Neuronal stem cell (in vitro differentiated cells): Measurements from ENCODE around the gene ARHGAP42.

Experiments
- DNase-seq: peaks from one replicate; pipeline ENCODE4 v3.0.0-alpha.2; 2013; ENCODE audit warnings: low spot score
- H2AFZ ChIP-seq: one replicate; pipeline ENCODE4 v1.6.1; 2013; ENCODE audit warnings: mild to moderate bottlenecking, low read length, inconsistent platforms
- H2AK5ac ChIP-seq: 2 replicates; pipeline ENCODE4 v1.6.1; 2013; ENCODE audit warnings: low read depth, mild to moderate bottlenecking, inconsistent platforms, low read length, moderate library complexity, mixed read lengths
- H2BK120ac ChIP-seq: 2 replicates; pipeline ENCODE4 v1.6.1; 2013; ENCODE audit warnings: low read depth, mild to moderate bottlenecking, inconsistent platforms, low read length, moderate library complexity, mixed read lengths
- H2BK12ac ChIP-seq: one replicate; pipeline ENCODE4 v1.6.1; 2013; ENCODE audit warnings: low read length, inconsistent platforms
- H2BK15ac ChIP-seq: 2 replicates; pipeline ENCODE4 v1.6.1; 2013; ENCODE audit warnings: mild to moderate bottlenecking, low read length, inconsistent platforms, mixed read lengths
- H2BK5ac ChIP-seq: one replicate; pipeline ENCODE4 v1.6.1; 2013; ENCODE audit warnings: inconsistent platforms, mild to moderate bottlenecking, low read length, moderate library complexity
- H3K14ac ChIP-seq: one replicate; pipeline ENCODE4 v1.6.1; 2013; ENCODE audit warnings: low read length, inconsistent platforms
- H3K18ac ChIP-seq: 2 replicates; pipeline ENCODE4 v1.6.1; 2013; ENCODE audit warnings: low read length, inconsistent platforms
- H3K23ac ChIP-seq: 2 replicates; pipeline ENCODE4 v1.6.1; 2013; ENCODE audit warnings: low read depth, mild to moderate bottlenecking, mixed read lengths, low read length, inconsistent platforms; ENCODE audit not compliant: poor library complexity
- H3K27ac ChIP-seq: replicated peaks from 3 replicates; pipeline ENCODE4 v1.5.1; 2013; ENCODE audit warnings: low read length, inconsistent platforms
- H3K27me3 ChIP-seq, 3 experiments: 2 replicates each; pipeline ENCODE4 v1.6.1; 2013; ENCODE audit warnings: low read length in 3 of 3, mild to moderate bottlenecking in 2 of 3, inconsistent platforms in 1 of 3, low read depth in 1 of 3, mixed read lengths in 1 of 3, moderate library complexity in 1 of 3; ENCODE audit not compliant: control insufficient read depth in 3 of 3, insufficient read depth in 3 of 3
- H3K36me3 ChIP-seq, 2 donors: replicated peaks in 1 of 2; 2 replicates each; pipeline ENCODE4 v1.6.1; 2013; ENCODE audit warnings: low read length in 2 of 2; ENCODE audit not compliant: control insufficient read depth in 2 of 2, insufficient read depth in 2 of 2
- H3K4ac ChIP-seq: 2 replicates; pipeline ENCODE4 v1.6.1; 2013; ENCODE audit warnings: inconsistent platforms, mild to moderate bottlenecking, low read length, moderate library complexity
- H3K4me1 ChIP-seq, 2 donors: 1 replicate in 1 of 2; 2 replicates in 1 of 2; pipeline ENCODE4 v1.6.1; 2013; ENCODE audit warnings: low read length in 2 of 2, low read depth in 1 of 2; ENCODE audit not compliant: control insufficient read depth in 2 of 2, insufficient read depth in 1 of 2
- H3K4me2 ChIP-seq: one replicate; pipeline ENCODE4 v1.6.1; 2013; ENCODE audit warnings: mild to moderate bottlenecking, low read length, inconsistent platforms; ENCODE audit not compliant: insufficient read depth, poor library complexity, severe bottlenecking
- H3K4me3 ChIP-seq, 2 donors: 2 replicates each; pipeline ENCODE4 v1.5.1; 2013; ENCODE audit warnings: low read length in 2 of 2, mild to moderate bottlenecking in 2 of 2, inconsistent platforms in 1 of 2, moderate library complexity in 1 of 2
- H3K79me1 ChIP-seq: one replicate; pipeline ENCODE4 v1.6.1; 2013; ENCODE audit warnings: low read depth, mild to moderate bottlenecking, inconsistent platforms, low read length, moderate library complexity
- H3K9ac ChIP-seq: one replicate; pipeline ENCODE4 v1.6.1; 2013; ENCODE audit warnings: mild to moderate bottlenecking, low read depth, low read length, inconsistent platforms; ENCODE audit not compliant: poor library complexity
- H3K9me3 ChIP-seq, 2 donors: replicated peaks in 1 of 2; 2 replicates each; pipeline versions ENCODE3 to v1.6.1; 2013; ENCODE audit warnings: low read length in 2 of 2, mild to moderate bottlenecking in 2 of 2, inconsistent platforms in 1 of 2, low read depth in 1 of 2, mixed read lengths in 1 of 2, moderate library complexity in 1 of 2; ENCODE audit not compliant: control insufficient read depth in 2 of 2, insufficient read depth in 1 of 2
- H4K8ac ChIP-seq: one replicate; pipeline ENCODE4 v1.6.1; 2013; ENCODE audit warnings: low read depth, mild to moderate bottlenecking, inconsistent platforms, low read length, moderate library complexity
- H4K91ac ChIP-seq: one replicate; pipeline ENCODE4 v1.6.1; 2013; ENCODE audit warnings: low read length, low read depth, mild to moderate bottlenecking, inconsistent platforms; ENCODE audit not compliant: poor library complexity
- WGBS, 2 donors: extraction: QIAGEN DNeasy Blood & Tissue Kit; methylation state at CpG; one replicate each; pipeline ENCODE4 v1.1.7; 2013; ENCODE audit warnings: missing lambda C conversion rate in 2 of 2, mixed read lengths in 1 of 2; ENCODE audit not compliant: insufficient read length in 2 of 2, insufficient replicate concordance in 1 of 2; ENCODE audit errors: extremely low coverage in 2 of 2; 5-methylcytosine and 5-hydroxymethylcytosine counted together

ARHGAP42 gene

DNA sequence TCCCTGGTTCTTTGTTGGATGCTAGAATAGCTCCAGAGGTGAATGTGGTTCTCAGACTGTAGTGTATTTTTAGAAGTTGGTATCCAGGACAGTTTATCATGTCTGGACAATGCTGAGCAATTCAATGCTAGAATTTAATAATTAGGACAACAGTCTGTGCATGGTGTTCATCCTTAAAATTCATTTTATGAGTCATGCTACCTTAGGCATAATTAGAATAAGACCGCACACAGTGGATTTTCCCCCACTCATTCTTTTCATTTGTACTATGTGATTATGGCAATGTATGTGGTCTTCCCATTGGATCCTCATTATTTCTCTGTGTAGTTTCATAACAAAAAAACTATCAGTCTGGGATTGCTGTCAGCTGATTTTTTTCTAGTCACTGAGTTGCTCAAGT is 196.7 kb downstream of the ARHGAP42 start:
- no peak overlapping the region for H2BK5ac ChIP-seq
- H3K18ac ChIP-seq = no peak overlapping the region
- H3K9ac ChIP-seq = no peak overlapping the region
- peaks cover 0 to 2% of the 10 kb centered on the region in 2 donors for H3K4me1 ChIP-seq
- H3K27ac ChIP-seq = no peak overlapping the region
- H3K79me1 ChIP-seq = no peaks in the 10 kb centered on the region
- no peak overlapping the region for H4K91ac ChIP-seq
- no peaks in the 10 kb centered on the region for H3K9me3 ChIP-seq
- H3K23ac ChIP-seq = no peak overlapping the region
- no peak overlapping the region for H2BK12ac ChIP-seq
- H2AK5ac ChIP-seq = no peak overlapping the region
- no peak overlapping the region for H2BK15ac ChIP-seq
- H3K14ac ChIP-seq = no peak overlapping the region
- H4K8ac ChIP-seq = no peak overlapping the region
- H3K36me3 ChIP-seq = no peaks in the 10 kb centered on the region
- H3K4ac ChIP-seq = no peak overlapping the region
- no peak overlapping the region for H2AFZ ChIP-seq
- H3K27me3 ChIP-seq = no peaks in the 10 kb centered on the region
- no peak overlapping the region for H2BK120ac ChIP-seq
- H3K4me2 ChIP-seq = no peak overlapping the region
- no peak overlapping the region for H3K4me3 ChIP-seq
- no CpG with 5 or more reads among the region's 1 CpG for WGBS, 2 donors
- no peak for DNase-seq

- Histone ChIP-seq H4K8ac (no peak overlapping the region), H3K9me3 (no peaks in the 10 kb centered on the region), H2AK5ac (no peak overlapping the region), H2BK120ac (no peak overlapping the region), H3K27me3 (no peaks in the 10 kb centered on the region), H2BK5ac (no peak overlapping the region), H3K9ac (no peak overlapping the region), H2BK15ac (no peak overlapping the region), H3K18ac (no peak overlapping the region), H3K79me1 (no peaks in the 10 kb centered on the region), H4K91ac (no peak overlapping the region), H3K4me1 (peaks cover 0 to 2% of the 10 kb centered on the region in 2 donors), H3K4me3 (no peak overlapping the region), H3K23ac (no peak overlapping the region), H3K14ac (no peak overlapping the region), H2AFZ (no peak overlapping the region), H2BK12ac (no peak overlapping the region), H3K36me3 (no peaks in the 10 kb centered on the region), H3K27ac (no peak overlapping the region), H3K4ac (no peak overlapping the region), H3K4me2 (no peak overlapping the region)
- WGBS, 2 donors = no CpG with 5 or more reads among the region's 1 CpG
- no peak for DNase-seq
Observed at GRCh38 chr11:100887659-100888058, 200.6 kb downstream of the ARHGAP42 start.

DNA sequence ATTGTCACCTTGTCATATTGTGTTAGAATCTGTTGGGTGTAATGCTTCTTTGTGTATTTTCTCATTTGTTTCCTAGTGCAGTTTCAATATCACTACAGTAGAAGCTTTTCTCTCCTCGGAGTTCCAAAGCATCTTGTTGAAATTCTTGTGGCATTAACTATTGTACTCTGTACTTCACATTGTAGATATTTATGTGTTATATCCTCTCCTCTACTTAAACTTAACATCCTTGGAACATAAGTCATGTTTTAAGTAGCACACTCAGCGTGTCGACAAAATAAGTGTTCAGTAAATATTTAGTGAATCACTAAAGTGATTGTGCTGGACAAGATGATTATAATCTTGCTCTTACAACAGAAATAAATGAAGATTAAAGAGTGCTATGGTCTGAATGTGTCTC is 201.7 kb downstream of the ARHGAP42 start:
- H2BK5ac ChIP-seq = no peak overlapping the region
- H3K23ac ChIP-seq = no peak overlapping the region
- no peak overlapping the region for H3K14ac ChIP-seq
- no peaks in the 10 kb centered on the region for H3K79me1 ChIP-seq
- no peaks in the 10 kb centered on the region for H3K9me3 ChIP-seq
- H2AK5ac ChIP-seq = no peak overlapping the region
- no peak overlapping the region for H3K9ac ChIP-seq
- H2AFZ ChIP-seq = no peak overlapping the region
- H3K27me3 ChIP-seq = no peaks in the 10 kb centered on the region
- H4K91ac ChIP-seq = no peak overlapping the region
- H2BK120ac ChIP-seq = no peak overlapping the region
- no peak overlapping the region for H3K18ac ChIP-seq
- H2BK15ac ChIP-seq = no peak overlapping the region
- DNase-seq = no peak
- H2BK12ac ChIP-seq = no peak overlapping the region
- H3K4me2 ChIP-seq = no peak overlapping the region
- no CpG with 5 or more reads among the region's 3 CpGs for WGBS, 2 donors
- H3K27ac ChIP-seq = no peak overlapping the region
- no peaks in the 10 kb centered on the region for H3K36me3 ChIP-seq
- H3K4ac ChIP-seq = no peak overlapping the region
- peaks cover 0 to 2% of the 10 kb centered on the region in 2 donors for H3K4me1 ChIP-seq
- no peak overlapping the region for H3K4me3 ChIP-seq
- no peak overlapping the region for H4K8ac ChIP-seq

DNA sequence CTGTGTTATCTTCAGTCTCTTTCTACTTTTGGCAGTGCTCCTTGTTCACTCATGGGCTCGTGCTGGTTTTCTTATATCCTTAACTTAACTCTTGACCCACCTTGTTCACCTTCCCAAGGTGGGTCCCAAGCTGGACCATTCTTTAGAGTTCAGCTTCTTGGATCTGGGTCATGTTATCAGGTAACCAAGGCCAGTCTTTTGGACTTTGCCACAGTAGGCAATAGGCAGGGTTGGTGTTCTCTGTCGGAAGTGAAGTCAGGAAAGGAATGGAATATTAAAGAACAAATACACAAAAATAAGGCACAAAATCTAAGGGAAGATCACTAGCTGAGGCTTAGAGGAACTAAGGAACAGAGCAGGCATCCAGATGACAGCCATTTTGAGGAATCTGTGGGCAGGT is 202.7 kb downstream of the ARHGAP42 start:
- DNase-seq = no peak
- Histone ChIP-seq H3K27me3 (no peaks in the 10 kb centered on the region), H4K91ac (no peak overlapping the region), H3K23ac (no peak overlapping the region), H3K4ac (no peak overlapping the region), H3K18ac (no peak overlapping the region), H3K27ac (no peak overlapping the region), H2BK120ac (no peak overlapping the region), H2BK12ac (no peak overlapping the region), H3K4me1 (peaks cover 0 to 2% of the 10 kb centered on the region in 2 donors), H3K79me1 (no peaks in the 10 kb centered on the region), H3K36me3 (no peaks in the 10 kb centered on the region), H2BK15ac (no peak overlapping the region), H3K14ac (no peak overlapping the region), H2AK5ac (no peak overlapping the region), H3K4me2 (no peak overlapping the region), H3K9ac (no peak overlapping the region), H2BK5ac (no peak overlapping the region), H3K9me3 (no peaks in the 10 kb centered on the region), H2AFZ (no peak overlapping the region), H3K4me3 (no peak overlapping the region), H4K8ac (no peak overlapping the region)
- WGBS, 2 donors = no CpG with 5 or more reads among the region's 2 CpGs
